GM12872 (cell line): ENCODE results near the gene SMPD2.

Experiments
- CTCF ChIP-seq: IDR thresholded peaks from 3 replicates; pipeline ENCODE4 v1.5.1; 2011; ENCODE audit warnings: low read depth, mild to moderate bottlenecking, low read length, moderate library complexity; ENCODE audit not compliant: insufficient read depth

The SMPD2 gene

DNA sequence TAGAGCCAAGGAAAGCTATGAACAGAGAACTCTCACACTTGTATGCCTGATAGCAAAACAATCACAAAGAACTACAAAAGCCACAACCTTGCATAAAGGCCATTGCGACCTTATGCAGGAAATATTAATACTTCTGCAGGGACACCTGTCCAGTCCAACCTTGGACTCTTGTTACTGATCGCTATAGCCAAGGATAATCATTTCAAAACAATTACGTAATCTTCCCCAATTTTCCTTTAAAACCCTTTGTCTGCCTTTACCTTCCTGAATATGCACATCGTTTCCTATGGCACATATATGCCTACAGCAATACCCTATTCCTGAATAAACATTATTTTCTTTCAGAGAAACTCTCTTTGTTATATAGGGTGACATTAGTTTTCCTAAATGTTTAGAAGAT, 22.9 kb upstream of the SMPD2 start:
- TF ChIP-seq CTCF: no peak

- TF ChIP-seq CTCF: no peak
Measured at GRCh38 chr6:109420751-109421150, 19.8 kb upstream of the SMPD2 start.

DNA sequence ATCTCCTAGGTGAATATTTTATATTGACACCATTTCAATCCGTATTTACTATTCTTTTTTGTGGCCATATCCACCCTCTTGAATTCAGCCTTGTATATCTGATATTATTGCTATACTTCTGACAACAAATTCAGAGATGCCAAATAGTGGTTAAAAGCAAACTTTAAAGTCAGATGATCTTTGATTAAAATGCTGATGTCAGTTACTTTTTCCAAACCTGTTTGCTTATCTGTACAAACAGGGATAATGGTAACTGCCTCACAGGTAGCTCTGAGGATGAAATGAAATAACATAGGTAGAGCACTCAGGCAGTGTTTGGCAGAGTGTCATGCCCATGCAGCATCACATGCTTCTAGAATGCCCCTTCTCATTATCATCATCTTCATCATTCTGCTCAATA, 19.3 kb upstream of the SMPD2 start:
- TF ChIP-seq CTCF: no peak

DNA sequence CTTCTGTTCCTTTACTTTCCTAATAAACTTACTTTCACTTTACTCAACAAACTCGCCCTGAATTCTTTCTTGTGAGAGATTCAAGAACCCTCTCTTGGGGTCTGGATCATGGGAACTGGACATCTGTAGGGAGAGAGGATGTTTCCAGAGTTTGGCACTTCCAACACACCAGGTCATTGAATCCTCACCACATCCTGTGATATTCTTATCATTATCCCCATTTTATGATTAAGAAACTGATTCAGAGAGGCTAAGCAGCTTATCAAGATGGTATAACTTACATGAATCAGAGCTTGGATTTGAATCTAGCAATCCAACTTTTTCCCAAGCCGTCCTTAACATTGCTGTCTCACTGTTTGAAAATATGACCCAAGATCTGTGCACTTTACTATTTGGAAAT, 15.6 kb upstream of the SMPD2 start:
- TF ChIP-seq CTCF: no peak

DNA sequence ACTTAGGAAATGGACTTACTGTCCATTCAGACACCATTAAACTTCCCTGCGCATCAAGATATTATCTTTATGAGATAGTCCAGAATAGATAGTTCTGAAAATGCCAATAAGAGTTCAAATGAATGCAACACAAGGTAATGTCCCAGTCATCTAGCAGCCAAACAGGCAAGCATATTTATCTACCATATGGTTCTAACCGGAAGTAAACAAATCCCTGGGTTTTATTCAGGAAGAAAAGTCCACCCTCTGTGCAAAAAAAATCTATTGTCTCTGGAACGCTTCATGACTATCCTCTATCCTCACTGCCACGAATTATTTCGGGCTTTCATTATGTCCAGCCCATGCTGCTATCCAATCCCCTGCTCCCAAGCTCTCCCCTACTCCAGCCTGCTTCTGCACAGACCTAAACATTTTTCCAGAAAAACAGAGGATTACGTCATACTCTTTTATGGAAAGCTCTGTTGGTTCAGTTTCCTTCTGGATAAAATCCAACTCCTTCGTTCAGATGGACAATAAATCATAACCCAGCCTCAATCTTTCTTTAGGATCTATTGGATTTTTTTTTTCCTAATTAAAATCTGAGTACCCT, 11.5 kb upstream of the SMPD2 start:
- TF ChIP-seq CTCF: no peak

DNA sequence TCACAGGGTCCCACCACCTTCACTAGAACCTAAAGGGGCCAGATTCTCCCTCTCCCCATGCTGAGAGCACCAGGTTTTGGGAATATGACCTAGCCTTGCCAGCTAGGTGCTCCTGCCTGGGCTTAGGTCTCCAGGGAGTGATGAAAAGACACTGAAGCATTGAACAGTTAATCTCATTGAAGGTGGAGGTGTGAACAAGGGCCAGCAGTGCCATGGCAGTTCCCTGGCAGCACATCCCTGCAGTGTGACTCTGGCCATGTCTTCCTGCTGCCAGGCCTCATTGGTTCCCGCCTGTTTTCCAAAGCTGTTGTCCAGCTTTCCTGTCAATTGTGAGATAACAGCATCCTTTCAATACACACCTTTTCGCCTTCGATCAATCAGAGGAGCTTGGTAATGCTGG, 11.0 kb upstream of the SMPD2 start:
- no peak for TF ChIP-seq CTCF

GRCh38 chr6:109434456-109434855, 6.1 kb upstream of the SMPD2 start:
- no peak for TF ChIP-seq CTCF
